NCI-H2196 treated with DMSO at 0.1 percent for 48 hours (cell line): Measurements from ENCODE around the gene OPTN.
"Not testable (repeated sequence)": the region's sequence is repeated elsewhere in the genome, so short reads cannot be mapped to it uniquely, and the experiment has no call there.

ENCODE experiments used
- DNase-seq: peaks from one replicate; lab custom pipeline; 2025; ENCODE audit not compliant: unreplicated experiment; lab: John Stamatoyannopoulos, UW

Gene OPTN

DNA sequence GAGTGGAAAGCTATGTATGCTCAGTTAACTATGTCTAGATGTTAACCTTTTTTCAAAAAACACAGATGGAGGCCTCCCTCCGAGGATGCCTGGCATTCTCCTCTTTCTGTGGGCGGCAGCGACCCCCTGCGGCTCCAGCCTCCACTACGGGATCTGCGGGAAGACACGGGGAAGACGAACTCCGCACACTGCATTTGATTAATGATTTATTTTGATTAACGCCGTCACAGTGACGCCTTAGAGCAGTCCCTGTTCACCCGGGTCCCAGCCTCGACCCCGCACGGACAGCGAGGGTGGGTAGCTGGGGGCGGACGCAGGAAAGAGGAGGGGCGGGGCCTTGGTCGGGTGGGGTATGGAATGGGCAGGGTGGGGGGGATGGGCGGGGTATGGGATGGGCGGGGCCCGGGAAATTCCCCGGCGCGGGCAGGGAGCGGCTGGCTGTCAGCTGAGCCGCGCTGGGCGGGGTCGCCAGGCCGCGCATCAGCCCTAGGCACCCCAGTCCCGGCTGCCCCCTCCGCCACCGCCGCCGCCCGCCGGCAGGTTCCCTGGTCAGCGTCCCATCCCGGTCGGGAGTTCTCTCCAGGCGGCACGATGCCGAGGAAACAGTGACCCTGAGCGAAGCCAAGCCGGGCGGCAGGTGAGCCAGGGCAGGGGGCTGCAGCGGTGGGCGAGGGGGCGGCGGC is at the start of gene OPTN:
Gene OPTN (plus strand): TSS at position 498 of the 683 bp plus-strand sequence. CDS start 8,960 bp downstream, outside the sequence.
- DNase-seq, result peak; percentile 27

- DNase-seq, result no peak
Observed at GRCh38 chr10:13051126-13051694, 48.8 kb upstream of the OPTN start.

DNA sequence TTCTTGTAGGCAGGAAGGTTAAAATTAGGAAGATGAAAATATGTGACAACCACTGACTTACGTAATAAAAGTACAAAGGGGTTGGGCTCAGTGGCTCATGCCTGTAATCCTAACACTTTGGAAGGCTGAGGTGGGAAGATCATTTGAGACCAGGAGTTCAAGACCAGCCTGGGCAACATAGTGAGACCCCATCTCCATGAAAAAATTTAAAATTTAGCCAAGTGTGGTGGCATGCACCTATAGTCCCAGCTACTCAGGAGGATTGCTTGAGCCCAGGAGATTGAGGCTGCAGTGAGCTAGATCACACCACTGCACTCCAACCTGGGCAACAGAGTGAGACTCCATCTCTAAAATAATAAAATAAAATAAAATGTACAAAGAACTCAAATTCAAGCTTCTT is 46.8 kb upstream of the OPTN start:
- DNase-seq, result not testable (repeated sequence)

DNA sequence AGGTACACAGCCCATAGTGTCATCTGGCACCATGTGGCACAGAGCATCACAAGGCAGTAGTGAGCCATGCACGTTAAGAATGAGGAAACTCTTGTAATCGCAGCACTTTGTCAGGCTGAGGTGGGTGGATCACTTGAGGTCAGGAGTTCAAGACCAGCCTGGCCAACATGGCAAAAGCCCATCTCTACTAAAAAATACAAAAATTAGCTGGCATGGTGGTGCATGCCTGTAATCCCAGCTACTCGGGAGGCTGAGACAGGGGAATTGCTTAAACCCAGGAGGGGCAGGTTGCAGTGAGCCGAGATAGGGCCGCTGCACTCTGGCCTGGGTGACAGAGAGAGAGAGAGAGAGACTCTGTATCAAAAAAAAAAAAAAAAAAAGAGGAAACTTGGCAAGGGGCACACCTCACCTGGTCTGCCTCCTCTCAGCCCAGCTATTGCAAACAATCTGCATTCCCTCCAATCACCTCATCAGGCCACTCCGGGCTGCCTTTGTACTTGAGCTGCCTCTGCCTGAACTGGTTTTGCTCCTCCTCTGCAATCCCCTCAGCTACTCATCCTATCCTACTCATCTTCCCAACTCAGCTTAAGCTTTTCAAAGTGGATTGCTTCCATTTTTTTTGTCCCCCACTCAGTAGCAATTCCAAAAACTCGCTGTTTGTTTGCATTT is 46.0 kb upstream of the OPTN start:
- DNase-seq, result peak; percentile 3

- no peak for DNase-seq
Observed at GRCh38 chr10:13054844-13055243, 45.1 kb upstream of the OPTN start.

DNA sequence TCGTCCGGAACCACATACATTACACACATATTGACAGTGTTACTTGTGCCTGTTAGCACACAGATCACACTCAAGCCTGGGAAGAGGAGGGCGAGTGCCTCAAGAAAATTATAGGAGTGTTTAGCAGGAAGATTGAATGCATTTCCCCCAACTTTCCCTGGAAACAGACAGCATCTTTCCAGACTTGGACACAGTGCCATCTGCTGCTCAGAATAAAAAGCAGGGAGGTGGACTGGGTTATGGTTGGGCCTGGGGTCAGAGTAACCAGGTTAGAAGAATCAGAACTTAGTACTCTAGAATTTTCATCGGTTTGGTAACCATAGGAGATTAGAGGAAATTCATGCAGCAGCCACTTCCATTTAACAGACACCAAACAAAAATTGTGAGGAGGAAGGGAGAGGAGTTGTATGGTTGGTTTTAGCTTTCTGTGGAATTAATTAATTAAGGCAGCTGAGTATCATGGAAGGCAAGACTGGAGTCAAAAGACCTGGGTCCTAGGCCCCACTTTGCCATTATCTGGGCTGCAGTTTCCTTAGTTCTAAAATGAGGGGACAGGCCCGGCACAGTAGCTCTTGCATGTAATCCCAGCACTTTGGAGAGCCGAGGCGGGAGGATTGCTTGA is 43.4 kb upstream of the OPTN start:
- DNase-seq, result no peak

DNA sequence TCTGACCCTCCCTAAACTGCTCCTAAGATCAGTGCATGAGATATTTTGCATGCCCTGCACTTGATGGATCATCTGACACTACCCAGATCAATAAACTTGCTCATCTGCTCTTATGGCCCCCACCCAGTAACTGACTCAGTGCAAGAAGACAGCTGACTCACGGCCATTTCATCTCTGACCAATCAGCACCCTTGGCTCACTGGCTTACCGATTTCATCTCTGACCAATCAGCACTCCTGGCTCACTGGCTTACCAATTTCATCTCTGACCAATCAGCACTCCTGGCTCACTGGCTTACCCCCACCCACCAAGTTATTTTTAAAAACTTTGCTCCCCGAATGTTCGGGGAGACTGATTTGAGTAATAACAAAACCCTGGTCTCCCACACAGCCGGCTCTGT is 37.2 kb upstream of the OPTN start:
- no peak for DNase-seq

DNA sequence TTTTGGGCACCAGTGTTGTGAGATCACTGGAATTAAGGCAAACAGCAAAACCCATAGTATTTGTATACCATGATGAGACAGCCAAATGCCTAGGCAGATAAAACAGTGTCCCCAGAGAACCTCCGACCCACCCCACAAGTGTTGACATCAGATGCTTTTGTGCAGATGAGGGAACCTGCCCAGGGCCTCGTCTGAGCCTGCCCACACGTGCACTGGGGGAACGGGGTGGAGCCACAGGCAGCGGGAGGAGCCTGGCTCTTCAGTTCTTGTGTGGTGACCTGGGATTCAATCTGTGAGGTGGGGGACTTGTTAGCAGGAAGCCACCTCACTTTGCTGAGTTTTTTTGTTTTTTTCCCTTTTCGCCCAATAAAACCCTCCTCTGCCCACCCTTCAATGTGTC is 33.4 kb upstream of the OPTN start:
- no peak for DNase-seq

DNA sequence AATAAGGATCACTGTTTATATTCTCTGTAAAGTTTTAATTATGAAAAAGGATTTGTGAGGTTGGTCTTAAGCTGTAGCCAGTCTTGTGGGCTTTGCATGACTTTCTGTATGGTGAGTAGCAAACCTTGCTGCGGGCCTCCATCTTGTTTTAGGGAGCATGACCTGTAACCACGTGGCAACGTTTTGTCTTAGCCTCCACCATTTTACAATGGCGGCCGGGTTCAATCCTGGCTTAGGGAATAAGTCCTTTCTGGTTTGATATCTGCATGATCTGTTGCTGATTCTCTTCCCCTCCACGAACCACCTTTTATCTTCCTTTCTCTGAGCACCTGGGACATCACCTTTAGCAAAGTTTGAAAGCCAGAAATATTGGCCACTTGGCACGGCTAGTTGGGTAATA is 32.5 kb upstream of the OPTN start:
- DNase-seq, result no peak

DNA sequence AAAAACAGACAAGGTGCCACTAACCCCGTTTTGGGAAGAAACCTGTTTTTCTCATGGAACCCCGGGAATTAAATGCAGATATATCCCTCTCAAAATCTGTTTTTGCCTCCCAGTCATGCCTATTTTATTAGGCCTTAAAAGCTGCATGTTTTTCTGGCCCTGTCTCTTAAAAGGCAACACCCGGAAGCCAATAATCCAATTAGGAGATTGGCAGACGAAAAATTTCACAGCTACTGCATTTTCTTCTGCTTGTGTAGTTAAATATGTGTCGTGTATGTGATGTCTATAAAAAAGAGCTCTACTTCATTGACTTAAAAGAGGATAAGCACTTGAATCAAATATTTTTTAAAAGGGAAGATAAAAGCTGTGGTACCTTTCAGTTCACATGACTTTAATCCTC is 31.9 kb upstream of the OPTN start:
- no peak for DNase-seq

DNA sequence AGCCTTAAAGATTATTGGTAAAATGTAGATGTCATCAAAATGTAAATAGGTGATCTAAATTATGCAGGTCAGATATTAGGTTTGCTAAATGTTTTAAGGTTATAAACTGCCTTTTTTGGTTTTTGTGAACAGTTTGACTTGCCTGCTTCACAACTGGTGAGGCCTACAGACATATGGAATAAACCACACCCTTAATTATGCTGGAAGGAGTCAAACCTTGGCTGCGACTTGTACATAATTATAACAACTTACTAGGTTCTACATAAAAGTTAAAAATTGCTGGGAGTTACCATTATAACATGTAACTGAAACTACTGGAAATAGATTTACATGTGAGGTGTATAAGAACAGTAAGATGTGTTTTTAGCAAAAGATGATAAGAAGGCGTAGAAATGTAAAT is 31.5 kb upstream of the OPTN start:
- no peak for DNase-seq

DNA sequence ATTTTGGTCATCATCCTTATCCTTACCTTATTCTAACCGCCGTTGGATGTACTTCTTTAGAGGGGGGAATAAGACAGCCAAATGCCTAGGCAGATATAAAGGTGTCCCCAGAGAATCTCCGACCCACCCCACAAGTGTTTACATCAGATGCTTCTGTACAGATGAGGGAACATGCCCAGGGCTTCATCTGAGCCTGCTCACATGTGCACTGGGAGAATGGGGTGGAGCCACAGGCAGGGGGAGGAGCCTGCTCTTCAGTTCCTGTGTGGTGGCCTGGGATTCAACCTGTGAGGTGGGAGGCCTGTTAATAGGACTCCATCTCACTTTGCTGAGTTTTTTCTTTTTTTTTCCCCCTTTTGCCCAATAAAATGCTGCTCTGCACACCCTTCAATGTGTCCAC is 27.6 kb upstream of the OPTN start:
- no peak for DNase-seq

- DNase-seq, result peak; percentile 24
Observed at GRCh38 chr10:13074563-13075451, 25.2 kb upstream of the OPTN start.

DNA sequence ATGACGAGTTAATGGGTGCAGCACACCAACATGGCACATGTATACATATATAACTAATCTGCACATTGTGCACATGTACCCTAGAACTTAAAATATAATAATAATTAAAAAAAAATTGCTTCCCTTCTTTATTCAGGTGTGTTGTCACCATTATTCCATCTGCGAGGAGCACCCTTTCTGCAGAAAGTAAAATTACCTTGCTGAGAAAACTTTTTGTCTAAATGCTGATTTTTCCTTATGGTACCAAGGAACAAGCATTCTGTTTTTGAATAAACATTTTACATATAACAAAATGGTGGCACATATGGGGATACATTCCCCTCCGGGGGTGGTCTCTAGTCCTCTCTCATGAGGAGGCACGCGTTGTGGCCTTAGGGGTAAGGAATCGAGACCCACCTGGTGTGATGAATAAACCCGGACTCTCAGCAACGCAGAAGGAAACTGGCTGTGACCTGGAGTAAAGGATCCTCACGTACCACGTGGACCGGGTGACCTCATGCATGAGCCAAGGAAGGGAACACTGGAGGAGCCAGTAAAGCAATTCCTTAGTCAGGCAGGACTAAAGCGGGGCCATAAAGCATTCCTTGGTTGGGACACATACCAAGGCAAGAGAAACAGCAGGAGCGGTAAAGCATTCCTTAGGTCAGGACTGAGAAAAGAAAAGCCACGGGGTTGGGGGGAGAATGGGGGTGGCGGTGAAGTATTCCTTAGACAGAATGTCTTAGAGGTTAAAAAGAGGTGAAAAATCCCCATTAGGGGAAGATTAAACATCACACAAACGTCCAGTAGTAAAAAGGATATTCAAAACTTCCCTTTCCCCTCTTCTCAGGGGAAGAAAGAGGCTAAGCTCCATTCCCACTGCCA is 20.8 kb upstream of the OPTN start:
- no peak for DNase-seq

DNA sequence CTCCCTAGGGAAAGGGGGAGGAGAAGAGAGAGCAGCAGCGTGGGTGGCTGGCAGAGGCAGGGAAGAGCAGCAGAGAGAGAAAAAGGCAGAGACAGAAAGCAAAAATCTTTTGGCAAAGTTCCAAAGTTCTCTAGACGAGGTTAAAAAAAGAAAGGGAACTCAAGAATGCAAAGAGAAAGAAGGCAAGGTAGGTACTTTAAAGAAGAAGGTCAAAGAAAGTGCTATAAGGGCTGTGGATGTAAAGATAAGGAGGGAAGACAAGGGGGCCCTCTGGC is 20.2 kb upstream of the OPTN start:
- DNase-seq, result no peak

DNA sequence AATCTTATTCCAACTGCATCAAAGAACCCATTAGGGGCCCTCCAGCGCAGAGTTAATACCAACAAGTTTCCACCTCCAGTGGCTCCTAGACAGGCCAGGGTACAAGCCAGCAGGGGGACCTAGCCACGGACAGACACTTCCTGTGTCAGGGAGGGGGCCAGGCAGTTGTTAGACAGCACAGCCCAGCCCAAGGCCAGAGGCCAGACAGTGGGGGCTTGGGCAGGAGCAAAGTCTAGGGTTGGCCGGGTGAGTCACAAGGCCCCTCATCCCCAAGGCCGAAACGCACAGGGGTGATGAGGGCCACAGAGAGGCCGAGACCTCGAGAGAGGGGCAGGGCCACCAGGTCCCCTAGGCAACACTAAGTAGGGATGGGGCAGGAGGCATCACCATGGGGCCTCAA is 19.3 kb upstream of the OPTN start:
- no peak for DNase-seq

- DNase-seq, result not testable (repeated sequence)
Observed at GRCh38 chr10:13083700-13084099, 16.3 kb upstream of the OPTN start.

DNA sequence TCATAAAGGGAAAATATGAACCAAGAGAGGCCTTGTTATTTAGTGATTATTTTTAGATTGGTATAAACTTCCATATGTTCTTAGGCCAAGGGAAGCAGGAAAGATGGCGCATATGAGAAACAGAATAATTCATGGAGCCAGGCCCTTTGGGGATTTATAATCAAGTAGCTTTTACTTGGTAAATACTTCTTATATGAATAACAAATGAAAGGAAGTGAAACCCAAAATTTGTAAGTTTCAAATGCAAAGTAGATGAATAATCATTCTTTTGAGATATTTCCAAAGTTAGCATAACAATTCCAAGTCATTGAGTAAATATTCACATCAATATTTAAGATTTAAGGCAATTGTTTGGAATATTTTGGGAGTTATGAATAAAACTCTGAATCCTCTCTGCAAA is 13.9 kb upstream of the OPTN start:
- DNase-seq, result no peak

GRCh38 chr10:13087601-13087985 is 12.4 kb upstream of the OPTN start:
- no peak for DNase-seq

- DNase-seq, result no peak
Observed at GRCh38 chr10:13087986-13088618, 11.9 kb upstream of the OPTN start.
